Activated CD4-positive, alpha-beta T cell treated with anti-CD3 and anti-CD28 coated beads for 1 hour (primary cell): Measurements from ENCODE around the gene FAM43A.

Experiments
- DNase-seq: peaks from one replicate; pipeline ENCODE4 v3.0.0-alpha.2; 2020

Gene FAM43A

GRCh38 chr3:194713299-194714136 lies 27.8 kb downstream of the FAM43A start:
- DNase-seq, result no peak

- DNase-seq, result no peak
These were observed 28.4 kb downstream of the FAM43A start for GRCh38 chr3:194714137-194714455.

- no peak for DNase-seq
These were observed 28.9 kb downstream of the FAM43A start for GRCh38 chr3:194714564-194714963.

GRCh38 chr3:194715022-194715800 lies 29.5 kb downstream of the FAM43A start:
- no peak for DNase-seq

GRCh38 chr3:194718079-194718478 lies 32.4 kb downstream of the FAM43A start:
- no peak for DNase-seq

- DNase-seq, result no peak
These were observed 34.4 kb downstream of the FAM43A start for GRCh38 chr3:194720048-194720447.

- no peak for DNase-seq
These were observed 38.3 kb downstream of the FAM43A start for GRCh38 chr3:194723846-194724618.

- DNase-seq, result no peak
These were observed 39.7 kb downstream of the FAM43A start for GRCh38 chr3:194725346-194725745.

- no peak for DNase-seq
These were observed 41.9 kb downstream of the FAM43A start for GRCh38 chr3:194727435-194728128.

GRCh38 chr3:194728986-194729385 lies 43.3 kb downstream of the FAM43A start:
- no peak for DNase-seq

- DNase-seq, result no peak
These were observed 44.7 kb downstream of the FAM43A start for GRCh38 chr3:194730365-194730764.

GRCh38 chr3:194731506-194732073 lies 45.9 kb downstream of the FAM43A start:
- DNase-seq, result no peak

- DNase-seq, result no peak
These were observed 46.9 kb downstream of the FAM43A start for GRCh38 chr3:194732617-194733016.

GRCh38 chr3:194736277-194736895 lies 50.7 kb downstream of the FAM43A start:
- no peak for DNase-seq

- DNase-seq, result no peak
These were observed 51.4 kb downstream of the FAM43A start for GRCh38 chr3:194736896-194737600.
